ENCODE data around the gene NLGN1.

DNA sequence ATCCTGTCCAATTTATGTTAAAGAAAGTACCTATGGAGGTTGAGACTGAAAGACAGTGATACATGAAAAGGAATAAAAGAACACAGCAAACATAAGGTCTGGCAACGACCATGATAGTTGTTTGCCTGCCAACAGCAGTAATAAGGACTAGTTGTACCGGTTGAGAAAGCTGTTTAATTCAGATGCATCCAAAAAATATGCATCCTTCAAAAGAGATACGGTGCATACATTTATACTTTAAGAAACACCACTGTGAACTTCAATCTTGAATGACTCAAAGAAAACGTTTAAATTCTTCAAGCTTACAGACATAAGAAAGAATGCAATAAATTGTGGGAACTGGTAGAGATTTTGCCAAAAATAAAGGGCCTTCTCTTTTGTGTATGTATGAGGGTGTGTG is 492.1 kb downstream of the NLGN1 start:
- TF ChIP-seq POLR2A (IDR thresholded peaks at IDR 0.05; ENCODE audit: low read depth, low read length) (no peak), POLR2AphosphoS5 (IDR thresholded peaks at IDR 0.05; ENCODE audit: low read depth, low read length) (no peak), TAF1 (IDR thresholded peaks at IDR 0.05; ENCODE audit: borderline replicate concordance, low read depth, low read length) (no peak)

Measured in GM12892 (cell line).